Activated CD8-positive, alpha-beta memory T cell treated with anti-CD3 and anti-CD28 coated beads for 1 hour (primary cell): ENCODE measurements around the gene SLC45A1.
A peak's percentile ranks its signal among the peaks of the same experiment; 100 is the strongest.

ENCODE experiments used
- DNase-seq, 2 donors: peaks; one replicate each; pipeline ENCODE4 v3.0.0-alpha.2; 2020; ENCODE audit warnings: low read depth in 1 of 2; ENCODE audit errors: extremely low read depth in 1 of 2

Gene SLC45A1

DNA sequence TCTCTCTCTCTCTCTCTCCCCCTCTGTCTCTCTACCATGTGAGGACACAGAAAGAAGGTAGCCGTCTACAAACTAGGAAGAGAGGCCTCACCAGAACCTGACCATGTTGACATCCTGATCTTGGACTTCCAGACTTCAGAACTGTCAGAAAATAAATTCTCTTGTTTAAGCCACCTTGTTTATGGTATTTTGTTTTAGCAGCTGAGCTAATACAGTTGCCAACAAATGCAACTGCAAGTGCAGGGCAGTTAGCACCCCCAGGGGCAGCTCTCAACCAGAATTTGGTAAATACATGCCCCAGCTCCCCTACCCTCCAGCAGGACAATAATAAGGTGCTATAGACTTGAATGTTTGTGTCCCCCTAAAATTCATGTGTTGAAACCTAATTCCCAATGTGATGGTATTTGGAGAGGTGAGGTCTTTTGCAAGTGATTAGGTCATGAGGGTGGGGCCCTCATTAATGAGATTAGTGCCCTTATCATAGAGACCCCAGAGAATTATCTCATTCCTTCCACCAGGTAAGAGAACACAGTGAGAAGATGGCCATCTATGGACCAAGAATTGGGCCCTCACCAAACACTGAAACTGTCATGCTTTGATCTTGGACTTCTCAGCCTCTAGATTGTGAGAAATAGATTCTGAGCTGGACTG is 6.7 kb upstream of the SLC45A1 start:
- DNase-seq = no peak

DNA sequence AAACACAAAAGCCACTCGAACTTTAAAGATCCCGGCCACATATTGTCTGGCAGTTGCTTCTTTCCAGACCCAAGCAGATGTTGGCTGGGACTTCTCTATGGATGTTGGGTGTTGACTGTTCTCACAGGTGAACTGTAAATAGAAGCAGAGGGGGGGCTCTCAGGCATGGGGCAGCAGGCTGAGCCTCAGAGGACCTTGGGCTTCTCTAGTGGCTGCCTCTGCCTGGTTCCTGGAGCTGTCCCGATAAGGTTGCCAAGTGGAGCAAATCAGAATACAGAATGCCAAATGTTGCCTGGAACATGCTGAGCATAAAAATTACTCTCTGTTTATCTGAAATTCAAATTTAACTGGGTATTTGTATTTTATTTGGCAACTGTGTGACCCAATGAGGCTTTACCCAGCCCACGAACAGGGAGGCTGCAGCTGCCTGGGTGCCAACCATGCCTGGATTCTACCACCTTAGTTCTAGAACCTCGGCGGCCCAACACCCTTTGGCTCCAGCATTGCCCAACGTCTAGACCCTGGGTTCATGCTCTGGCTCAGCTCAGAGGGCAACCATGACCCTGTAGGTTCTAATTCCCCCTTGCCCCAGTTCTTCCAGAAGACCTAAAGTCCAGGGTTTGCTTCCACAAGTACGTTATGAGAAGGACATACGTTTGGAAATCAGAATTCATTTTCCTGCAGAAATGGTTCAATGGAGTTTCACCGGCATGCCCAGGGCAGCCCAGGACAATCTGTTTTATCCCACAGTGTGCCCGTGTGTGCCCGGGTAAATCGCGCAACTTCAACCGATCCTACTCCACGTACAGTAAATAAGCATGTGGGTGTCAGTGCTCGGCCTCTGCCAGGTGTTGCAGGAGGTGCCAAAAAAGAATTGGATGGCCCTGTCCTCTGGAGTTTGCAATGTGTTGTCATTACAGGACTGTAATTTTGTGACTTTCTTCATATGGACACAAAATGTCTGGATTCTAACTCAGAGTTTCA is 5.4 kb upstream of the SLC45A1 start:
- no peak for DNase-seq

DNA sequence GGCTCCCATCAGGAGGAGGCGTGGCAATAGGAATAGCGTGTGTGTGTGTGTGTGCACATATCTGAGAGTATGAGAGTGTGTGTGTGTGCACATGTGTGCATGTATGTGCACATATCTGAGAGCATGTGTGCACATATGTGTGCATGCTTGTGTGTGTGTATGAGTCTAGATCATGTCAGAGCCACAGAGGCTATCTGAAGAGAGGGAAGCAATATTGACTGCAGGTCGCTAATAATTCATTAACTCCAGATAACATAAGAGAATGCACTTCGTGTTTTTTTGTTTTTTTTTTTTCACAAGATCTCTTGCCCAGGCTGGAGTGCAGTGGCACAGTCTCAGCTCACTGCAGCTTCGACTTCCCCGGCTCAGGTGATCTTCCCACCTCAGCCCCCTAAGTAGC is 4.7 kb upstream of the SLC45A1 start:
- DNase-seq = no peak

DNA sequence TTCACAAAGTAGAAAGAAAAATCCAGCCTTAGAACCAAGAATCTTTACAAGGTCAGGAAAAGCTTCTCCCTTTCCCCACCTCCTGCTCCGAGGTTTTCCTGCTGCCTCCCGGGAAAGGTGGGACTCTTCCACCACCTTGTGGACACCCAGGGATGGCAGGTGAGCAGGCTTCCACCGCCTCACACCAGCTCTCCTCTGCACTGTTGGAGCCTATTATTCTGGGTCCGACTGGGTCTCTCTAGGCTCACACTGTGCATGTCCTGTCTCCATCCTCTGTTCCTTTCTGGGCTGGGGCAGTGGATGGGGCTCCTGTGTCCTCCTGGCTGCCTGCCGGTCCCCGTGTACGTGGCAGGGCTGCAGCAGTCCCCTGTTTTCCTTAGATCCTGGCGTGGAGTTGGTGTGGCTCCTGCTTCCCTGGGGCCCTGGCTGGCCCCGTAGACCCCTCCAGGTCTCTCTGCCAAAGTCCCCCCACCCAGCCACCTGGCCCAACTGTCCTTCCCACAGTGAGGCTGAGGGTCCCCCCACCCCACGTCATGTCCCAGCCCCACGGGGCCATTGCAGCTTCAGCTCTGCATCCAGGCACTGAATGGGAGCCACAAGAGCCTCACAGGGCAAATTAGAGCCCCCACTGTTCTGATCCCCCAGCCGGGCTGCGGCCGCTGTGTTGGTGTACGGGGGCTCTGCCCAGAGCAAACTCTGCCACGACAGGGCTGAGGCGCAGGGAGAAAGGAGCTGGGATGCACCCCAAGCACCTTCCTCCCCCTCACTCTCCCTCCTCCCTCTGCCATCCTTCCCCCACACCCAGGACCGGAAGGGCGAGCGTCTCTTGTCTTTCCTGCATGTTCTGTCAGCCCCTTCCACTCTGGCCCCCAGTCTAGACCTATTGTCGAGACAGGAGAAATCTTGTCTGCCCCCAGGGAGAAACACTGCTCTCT is 3.3 kb upstream of the SLC45A1 start:
- peak in 1 of 2 donors; percentile 15 for DNase-seq

DNA sequence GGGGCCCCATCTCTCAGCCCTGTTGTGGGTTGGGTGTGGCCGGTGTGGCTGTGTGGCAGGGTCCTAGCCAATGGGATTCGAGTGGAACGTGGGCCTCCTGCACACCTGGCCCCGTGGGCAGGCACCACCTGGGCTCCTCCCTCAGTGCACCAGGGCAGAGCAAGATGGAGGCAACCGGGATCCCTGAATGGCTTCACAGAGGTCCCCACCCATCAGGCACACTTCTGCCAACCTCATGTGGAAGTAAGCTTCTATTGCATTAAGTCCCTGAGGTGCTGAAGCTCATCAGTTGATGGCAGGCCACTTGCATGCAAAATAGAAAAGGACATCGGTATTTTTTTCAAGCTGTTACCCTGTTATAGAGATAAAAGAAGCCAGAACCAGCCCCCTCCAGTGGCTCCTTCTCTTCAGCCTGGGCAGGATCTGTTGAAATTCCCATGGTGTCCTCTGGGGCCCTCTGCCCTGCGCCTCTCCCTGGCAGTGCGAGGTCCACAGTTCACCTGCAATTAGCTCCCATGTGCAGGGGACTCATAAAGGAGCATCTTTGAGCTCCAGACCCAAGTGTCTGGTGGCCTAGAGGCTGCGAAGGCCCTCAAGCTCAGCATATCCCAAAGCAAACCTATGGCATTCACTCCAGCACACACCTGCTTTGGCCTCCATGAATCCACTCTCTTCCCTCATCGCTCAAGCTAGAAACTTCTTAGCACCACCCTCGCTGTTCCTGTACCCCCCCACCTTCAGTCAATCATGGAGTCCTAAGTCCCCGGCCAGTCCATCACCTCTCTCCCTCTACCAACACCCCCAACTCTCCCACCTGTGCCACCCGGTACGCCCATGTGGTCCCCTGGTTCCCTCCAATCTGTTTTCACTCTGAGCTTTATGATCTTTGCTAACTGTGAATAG is 2.1 kb upstream of the SLC45A1 start:
- no peak for DNase-seq

DNA sequence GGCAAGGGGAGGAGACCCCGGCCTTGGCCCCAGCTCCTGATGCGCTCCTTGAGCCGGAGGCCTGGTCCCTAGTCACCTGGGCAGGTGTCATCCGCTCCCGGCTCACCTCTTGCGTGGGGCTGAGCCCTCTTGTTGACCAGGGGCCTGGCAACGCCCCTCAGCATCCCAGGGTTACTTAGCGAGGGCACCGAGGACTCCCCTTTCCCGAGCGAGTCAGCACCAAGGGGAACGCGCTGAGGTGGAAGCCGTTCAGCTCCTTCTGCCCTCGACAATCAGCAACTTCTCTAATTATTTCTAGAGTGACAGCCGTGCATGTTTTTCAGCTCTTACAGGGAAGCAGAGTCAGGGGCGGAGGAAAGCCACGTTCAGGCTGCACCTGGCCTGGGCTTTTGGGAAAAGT is 522 bp downstream of the SLC45A1 start:
- no peak for DNase-seq

DNA sequence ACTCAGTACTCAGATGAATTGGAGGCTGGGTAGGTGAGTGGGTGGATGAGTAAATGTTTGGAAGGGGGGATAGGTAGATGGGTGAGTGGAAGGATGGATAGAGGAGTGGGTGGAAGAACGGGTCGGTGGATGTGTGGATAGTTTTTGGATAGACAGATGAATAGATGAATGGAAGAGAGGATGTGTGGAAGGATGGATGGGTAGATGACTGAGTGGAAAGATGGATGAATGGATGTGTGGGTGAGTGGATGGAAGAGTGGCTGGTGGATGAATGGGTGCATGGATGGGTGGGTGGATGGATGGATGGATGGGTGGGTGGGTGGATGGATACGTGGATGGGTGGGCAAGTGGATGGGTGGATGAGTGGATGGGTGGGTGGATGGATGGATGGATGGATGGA is 3.7 kb downstream of the SLC45A1 start:
- DNase-seq = no peak

DNA sequence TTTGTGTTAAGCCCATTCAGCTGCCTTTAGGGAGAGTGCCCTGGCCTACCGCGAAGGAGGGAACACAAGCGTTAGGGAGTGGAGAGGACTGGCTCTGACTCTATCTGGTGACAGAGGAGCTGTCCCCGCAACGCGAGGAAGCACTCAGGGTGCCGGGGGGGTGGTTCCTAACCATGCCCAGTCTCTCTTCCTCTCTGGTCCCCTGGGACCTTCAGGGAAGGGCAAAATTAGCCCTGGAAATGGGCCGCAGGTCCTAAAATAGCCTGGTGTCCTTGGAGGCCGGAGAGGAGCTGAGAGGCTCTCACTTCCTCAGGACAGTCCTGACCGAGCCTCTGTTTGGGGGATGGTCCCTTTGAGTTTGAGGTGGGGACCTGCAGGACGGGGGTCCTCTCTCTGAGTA is 5.8 kb downstream of the SLC45A1 start:
- DNase-seq = no peak

DNA sequence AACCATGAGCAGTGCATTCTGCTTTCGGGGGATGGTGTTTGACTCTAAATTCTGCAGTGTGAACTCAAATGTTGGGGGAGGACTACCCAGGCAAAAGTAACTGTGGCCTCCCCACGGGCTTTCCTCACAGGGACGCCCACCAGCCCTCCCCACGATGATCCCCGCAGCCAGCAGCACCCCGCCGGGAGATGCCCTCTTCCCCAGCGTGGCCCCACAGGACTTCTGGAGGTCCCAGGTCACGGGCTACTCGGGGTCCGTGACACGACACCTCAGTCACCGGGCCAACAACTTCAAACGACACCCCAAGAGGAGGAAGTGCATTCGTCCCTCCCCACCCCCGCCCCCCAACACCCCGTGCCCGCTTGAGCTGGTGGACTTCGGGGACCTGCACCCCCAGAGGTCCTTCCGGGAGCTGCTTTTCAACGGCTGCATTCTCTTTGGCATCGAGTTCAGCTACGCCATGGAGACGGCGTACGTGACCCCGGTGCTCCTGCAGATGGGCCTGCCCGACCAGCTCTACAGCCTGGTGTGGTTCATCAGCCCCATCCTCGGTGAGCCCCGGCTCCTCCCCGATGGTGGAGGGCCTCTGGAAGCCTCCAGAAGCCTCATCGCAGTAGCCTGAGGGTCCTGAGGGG is 6.4 kb downstream of the SLC45A1 start:
- no peak for DNase-seq

DNA sequence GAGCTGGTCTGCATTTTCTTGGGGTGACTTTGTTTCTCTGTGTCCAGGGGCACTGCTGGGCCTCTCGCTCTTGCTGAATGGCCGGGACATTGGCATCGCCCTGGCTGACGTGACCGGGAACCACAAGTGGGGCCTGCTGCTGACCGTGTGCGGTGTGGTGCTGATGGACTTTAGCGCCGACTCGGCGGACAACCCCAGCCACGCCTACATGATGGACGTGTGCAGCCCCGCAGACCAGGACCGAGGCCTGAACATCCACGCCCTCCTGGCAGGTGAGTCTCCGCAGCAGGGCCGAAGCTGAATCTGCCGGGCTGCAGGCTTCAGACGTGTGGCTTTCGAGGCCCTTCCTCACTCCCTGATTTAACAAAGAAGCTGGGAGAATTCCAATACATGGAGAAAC is 7.9 kb downstream of the SLC45A1 start:
- no peak for DNase-seq

DNA sequence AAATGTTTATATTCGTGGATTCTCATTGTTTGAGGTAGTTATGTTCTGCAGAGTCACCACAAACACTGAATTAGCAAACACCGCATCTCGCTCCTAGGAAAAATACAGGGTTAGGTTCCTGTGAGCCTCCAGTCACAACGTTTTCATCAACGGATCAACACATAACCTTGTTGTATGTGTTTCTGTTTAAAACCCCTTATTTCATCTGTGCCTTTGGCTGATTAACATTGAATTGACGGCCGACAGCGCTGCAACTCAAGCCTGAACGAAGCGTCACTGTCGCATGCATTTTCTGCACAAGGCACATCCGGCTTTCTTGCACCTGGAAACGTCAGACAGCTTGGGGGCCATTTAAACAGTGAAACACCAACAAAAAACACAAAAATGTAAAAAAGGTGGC is 8.4 kb downstream of the SLC45A1 start:
- no peak for DNase-seq

DNA sequence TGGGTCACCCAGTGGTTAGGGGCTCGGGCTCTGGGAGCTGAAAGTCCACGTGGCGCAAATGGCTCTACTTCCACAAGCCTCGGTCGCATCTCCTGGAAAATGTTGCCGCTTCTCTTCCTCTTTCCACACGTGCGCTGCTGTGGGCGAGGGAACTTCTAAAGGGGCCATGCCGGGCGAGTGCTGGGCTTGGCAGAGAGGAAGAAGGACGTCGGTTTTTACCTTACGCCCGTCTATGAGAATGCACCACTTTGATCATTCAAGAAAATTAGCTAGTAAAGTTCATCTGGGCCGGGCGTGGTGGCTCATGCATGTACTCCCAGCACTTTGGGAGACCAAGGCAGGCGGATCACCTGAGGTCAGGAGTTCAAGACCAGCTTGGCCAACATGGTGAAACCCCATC is 10.4 kb downstream of the SLC45A1 start:
- DNase-seq = no peak

DNA sequence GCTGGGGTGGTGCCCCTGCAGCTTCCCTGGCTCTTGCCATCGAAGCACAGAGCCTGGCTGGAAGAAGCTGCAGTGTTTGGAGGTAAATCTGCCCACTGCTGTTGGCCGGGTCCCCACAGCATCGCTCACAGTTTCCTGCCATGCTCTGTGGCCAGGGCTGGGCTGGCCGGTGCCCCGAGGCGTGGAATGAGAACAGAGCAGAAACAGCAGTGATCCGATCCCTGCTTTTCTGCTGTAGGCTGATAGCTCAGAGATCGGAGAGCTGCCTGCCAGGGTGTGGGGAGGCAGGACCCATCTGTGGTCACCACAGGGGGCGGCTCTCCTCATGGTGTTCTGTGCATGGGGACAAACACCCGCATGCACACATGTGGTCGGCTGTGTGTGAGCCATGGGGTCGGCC is 11.5 kb downstream of the SLC45A1 start:
- no peak for DNase-seq

DNA sequence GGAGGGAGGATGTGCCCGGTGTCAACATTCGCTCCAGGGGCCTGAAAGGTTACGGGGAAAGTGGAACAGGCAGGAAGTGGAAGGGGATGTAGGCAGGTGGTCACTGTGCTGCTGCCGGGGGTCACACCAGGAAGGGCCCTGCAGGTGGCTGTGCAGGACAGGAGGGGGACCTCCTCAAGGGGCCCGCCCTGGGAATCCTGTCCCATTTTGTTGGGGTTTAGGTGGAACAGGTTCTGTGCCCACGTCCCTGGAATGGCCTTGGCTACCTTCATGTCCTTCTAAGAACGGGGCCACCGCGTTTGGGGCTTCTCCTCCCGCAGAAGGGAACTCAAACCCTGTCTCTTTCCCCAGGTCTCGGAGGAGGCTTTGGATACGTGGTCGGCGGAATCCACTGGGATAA is 11.9 kb downstream of the SLC45A1 start:
- DNase-seq = no peak

DNA sequence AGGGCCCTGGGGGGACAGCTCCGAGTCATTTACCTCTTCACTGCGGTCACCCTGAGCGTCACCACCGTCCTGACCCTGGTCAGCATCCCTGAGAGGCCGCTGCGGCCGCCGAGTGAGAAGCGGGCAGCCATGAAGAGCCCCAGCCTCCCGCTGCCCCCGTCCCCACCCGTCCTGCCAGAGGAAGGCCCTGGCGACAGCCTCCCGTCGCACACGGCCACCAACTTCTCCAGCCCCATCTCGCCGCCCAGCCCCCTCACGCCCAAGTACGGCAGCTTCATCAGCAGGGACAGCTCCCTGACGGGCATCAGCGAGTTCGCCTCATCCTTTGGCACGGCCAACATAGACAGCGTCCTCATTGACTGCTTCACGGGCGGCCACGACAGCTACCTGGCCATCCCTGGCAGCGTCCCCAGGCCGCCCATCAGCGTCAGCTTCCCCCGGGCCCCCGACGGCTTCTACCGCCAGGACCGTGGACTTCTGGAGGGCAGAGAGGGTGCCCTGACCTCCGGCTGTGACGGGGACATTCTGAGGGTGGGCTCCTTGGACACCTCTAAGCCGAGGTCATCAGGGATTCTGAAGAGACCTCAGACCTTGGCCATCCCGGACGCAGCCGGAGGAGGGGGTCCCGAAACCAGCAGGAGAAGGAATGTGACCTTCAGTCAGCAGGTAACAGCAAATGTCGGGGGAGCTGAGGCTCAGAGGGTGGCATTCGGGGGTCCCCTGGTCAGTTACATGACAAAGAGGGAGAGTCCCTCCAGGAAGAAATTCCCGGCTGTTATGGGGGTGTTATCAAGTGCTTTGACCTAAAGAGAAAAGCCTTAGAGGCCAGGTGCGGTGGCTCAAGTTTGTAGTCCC is 12.6 kb downstream of the SLC45A1 start:
- DNase-seq = no peak

DNA sequence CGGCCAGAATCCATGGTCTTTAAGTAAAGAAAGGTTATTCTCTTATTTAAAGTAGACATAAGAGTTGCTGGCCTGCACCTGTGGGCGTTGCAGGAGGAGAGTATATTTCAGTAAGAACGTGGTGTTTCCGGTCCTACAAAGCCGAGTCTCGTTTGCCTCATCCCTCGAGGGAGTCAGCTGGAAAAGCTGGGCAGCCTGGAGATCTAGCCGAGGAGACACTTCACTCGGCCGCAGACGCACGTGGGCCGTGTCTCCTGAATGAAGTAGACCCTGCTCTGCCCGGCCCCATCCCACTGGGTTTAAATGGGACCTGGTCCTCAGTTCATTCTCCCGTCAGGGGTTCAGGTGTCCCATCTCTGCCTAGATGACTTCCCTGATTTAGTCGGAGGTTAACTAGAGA is 14.9 kb downstream of the SLC45A1 start:
- no peak for DNase-seq

DNA sequence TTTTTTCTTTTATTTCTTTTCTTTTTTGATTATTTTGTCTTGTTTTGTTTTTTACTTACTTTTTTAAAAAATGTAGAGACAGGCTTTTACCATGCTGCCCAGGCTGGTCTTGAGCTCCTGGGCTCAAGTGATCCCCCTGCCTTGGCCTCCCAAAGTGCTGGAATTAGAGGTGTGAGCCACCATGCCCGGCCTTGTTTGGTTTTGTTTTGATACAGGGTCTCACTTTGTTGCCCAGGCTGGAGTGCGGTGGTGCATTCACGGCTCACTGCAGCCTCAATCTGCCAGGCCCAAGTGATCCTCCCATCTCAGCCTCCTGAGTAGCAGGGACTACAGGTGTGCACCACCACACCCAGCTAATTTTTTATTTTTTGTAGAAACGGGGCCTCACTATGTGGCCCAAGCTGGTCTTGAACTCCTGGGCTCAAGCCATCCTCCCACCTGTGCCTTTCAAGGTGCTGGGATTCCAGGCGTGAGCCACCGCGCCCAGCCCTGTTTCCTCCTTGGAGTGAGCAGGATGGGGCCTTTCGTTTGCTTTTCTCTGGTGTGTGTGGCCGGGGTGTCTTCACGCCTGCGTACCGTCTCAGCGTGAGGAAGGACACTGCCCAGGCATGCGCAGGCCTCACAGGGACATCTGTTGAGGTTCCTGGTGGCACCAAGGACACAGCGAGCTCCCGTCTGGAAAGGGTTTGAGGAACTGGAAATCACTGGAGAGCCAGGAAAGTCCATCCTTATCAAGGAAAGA is 15.5 kb downstream of the SLC45A1 start:
- DNase-seq = no peak
